Stimulated activated effector memory CD8-positive, alpha-beta T cell treated with anti-CD3 and anti-CD28 coated beads, Interleukin-12 subunit alpha, Interleukin-12 subunit beta, amount 100 ng/mL, for 72 hours (primary cell): Measurements from ENCODE around the gene PDGFD.

Source experiments
- ATAC-seq: fragments of 150-1000 bp; cut with Tn5 transposase; 2 replicates; pipeline ENCODE4 v1.10.0; 2021
- DNase-seq, 2 donors: peaks; one replicate each; pipeline ENCODE4 v3.0.0; 2021 to 2022; ENCODE audit warnings: low spot score in 2 of 2
- H3K27ac Mint-ChIP-seq: one replicate; pipeline ENCODE4 v1.8.0; 2022; ENCODE audit warnings: mild to moderate bottlenecking, mixed read lengths
- H3K36me3 Mint-ChIP-seq: one replicate; pipeline ENCODE4 v1.8.0; 2022; ENCODE audit warnings: mild to moderate bottlenecking, mixed read lengths
- H3K4me1 Mint-ChIP-seq: one replicate; pipeline ENCODE4 v1.8.0; 2022; ENCODE audit warnings: mixed read lengths
- H3K4me3 Mint-ChIP-seq: one replicate; pipeline ENCODE4 v1.8.0; 2022; ENCODE audit warnings: mild to moderate bottlenecking, mixed read lengths
- H3K9me3 Mint-ChIP-seq: one replicate; pipeline ENCODE4 v1.8.0; 2022; ENCODE audit warnings: mixed read lengths

The PDGFD gene

DNA sequence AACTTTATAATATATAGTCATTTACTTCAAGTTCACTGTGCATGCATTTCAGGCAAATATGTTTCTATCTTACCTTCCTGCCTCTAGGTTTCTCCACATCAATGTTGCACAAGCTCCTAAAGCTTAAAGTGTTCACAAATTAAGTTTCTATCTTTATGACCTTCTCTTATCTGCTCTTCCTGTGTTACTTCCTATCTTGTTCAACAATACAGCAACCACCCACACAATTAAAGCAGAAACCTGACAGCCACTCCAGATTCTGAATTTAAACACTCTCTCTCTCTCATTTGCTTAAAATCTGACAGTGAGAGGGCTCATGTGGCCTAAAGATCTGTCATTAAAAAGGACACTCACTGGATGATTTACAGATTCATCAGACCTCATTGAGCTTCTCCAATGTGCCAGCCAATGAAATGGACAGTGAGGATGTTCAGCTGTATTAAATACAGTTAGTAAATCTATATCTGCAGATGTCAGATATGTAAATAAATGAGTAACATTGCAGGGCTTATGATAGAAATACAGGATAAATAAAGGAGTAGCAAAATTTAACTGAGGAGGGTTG is 10.9 kb downstream of the PDGFD start:
- Mint-ChIP-seq H3K4me3 (peak overlapping the region; percentile 1), H3K36me3 (no peaks in the 10 kb centered on the region), H3K4me1 (peaks cover 9% of the 10 kb centered on the region), H3K27ac (no peak overlapping the region), H3K9me3 (no peaks in the 10 kb centered on the region)
- ATAC-seq (peak; percentile 31), DNase-seq (no peak)

GRCh38 chr11:104151404-104152204 is 12.3 kb downstream of the PDGFD start:
- no peak overlapping the region for H3K4me3 Mint-ChIP-seq
- no peak overlapping the region for H3K27ac Mint-ChIP-seq
- no peaks in the 10 kb centered on the region for H3K36me3 Mint-ChIP-seq
- DNase-seq (no peak), ATAC-seq (no peak)
- no peaks in the 10 kb centered on the region for H3K9me3 Mint-ChIP-seq
- peaks cover 9% of the 10 kb centered on the region for H3K4me1 Mint-ChIP-seq

- H3K4me3 Mint-ChIP-seq, result no peak overlapping the region
- ATAC-seq (no peak), DNase-seq (no peak)
- H3K9me3 Mint-ChIP-seq, result no peaks in the 10 kb centered on the region
- H3K27ac Mint-ChIP-seq, result no peak overlapping the region
- H3K4me1 Mint-ChIP-seq, result peaks cover 9% of the 10 kb centered on the region
- H3K36me3 Mint-ChIP-seq, result no peaks in the 10 kb centered on the region
Measured at GRCh38 chr11:104148706-104149105, 15.2 kb downstream of the PDGFD start.

DNA sequence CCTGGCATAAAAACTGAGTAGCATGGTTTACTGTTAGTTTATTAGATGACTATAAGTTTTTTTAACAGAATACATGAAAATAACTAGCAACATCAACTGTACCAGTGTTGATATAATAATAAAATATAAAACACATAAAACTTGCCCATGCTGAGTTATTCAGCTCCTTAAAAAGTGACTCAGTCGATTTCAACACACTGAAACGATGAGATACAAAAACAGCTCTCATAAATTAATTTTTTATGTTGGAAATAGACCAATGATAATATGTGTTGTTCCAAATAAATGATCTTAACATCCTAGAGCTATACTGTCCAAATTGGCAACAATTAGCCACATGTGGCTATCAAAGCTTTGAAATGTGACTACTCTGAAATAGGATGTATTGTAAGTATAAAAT is 15.9 kb downstream of the PDGFD start:
- no peaks in the 10 kb centered on the region for H3K9me3 Mint-ChIP-seq
- DNase-seq, result no peak
- peaks cover 2% of the 10 kb centered on the region for H3K4me1 Mint-ChIP-seq
- ATAC-seq, result no peak
- H3K36me3 Mint-ChIP-seq, result no peaks in the 10 kb centered on the region
- no peak overlapping the region for H3K4me3 Mint-ChIP-seq
- no peak overlapping the region for H3K27ac Mint-ChIP-seq

GRCh38 chr11:104146943-104147342 is 17.0 kb downstream of the PDGFD start:
- no peaks in the 10 kb centered on the region for H3K4me1 Mint-ChIP-seq
- ATAC-seq (no peak), DNase-seq (no peak)
- H3K36me3 Mint-ChIP-seq, result no peaks in the 10 kb centered on the region
- H3K27ac Mint-ChIP-seq, result no peak overlapping the region
- no peaks in the 10 kb centered on the region for H3K9me3 Mint-ChIP-seq
- no peak overlapping the region for H3K4me3 Mint-ChIP-seq

DNA sequence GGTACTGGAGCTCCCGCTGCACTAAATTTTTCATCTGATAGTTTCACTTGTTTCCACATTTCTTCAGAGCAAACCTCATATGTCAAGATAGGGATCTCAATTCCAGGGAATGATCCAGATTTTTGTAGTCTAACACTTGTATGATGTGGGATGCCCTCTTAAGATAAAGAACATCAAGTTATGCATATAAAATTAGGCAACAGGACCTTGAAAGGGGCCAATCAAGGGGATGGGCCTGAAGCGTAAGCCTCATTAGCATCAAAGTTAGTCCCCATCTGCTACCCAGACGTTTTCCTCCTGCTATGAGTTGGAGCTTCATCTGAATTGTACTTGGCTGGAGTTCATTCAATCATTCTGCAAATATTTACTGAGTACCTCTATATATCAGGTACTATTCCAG is 17.5 kb downstream of the PDGFD start:
- DNase-seq (no peak), ATAC-seq (no peak)
- H3K27ac Mint-ChIP-seq, result no peak overlapping the region
- no peaks in the 10 kb centered on the region for H3K9me3 Mint-ChIP-seq
- no peaks in the 10 kb centered on the region for H3K4me1 Mint-ChIP-seq
- no peaks in the 10 kb centered on the region for H3K36me3 Mint-ChIP-seq
- no peak overlapping the region for H3K4me3 Mint-ChIP-seq

DNA sequence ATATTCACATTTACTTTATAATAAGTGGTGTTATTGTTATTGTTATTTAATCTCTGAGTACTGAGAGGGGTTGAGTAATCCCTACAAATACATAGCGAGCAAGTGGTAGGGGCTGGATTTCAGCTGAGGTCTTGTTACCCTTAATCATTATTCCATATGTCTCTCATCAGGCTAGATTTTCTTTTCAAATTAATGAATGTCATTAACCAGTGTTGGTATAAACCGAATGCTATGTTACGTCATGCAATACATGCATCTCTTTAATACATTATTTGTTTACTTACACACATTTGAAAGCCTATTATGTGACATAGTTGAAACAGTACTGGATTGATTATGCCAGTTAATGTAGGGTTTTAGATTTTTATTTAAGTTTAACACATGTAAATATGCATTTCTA is 18.9 kb downstream of the PDGFD start:
- no peak for ATAC-seq
- DNase-seq, result no peak
- no peaks in the 10 kb centered on the region for H3K9me3 Mint-ChIP-seq
- H3K27ac Mint-ChIP-seq, result no peak overlapping the region
- no peak overlapping the region for H3K4me3 Mint-ChIP-seq
- H3K4me1 Mint-ChIP-seq, result no peaks in the 10 kb centered on the region
- no peaks in the 10 kb centered on the region for H3K36me3 Mint-ChIP-seq

GRCh38 chr11:104142698-104143097 is 21.2 kb downstream of the PDGFD start:
- Mint-ChIP-seq H3K4me3 (no peak overlapping the region), H3K9me3 (no peaks in the 10 kb centered on the region), H3K27ac (no peak overlapping the region), H3K4me1 (no peaks in the 10 kb centered on the region), H3K36me3 (no peaks in the 10 kb centered on the region)
- no peak for ATAC-seq
- no peak for DNase-seq

GRCh38 chr11:104136861-104137260 is 27.1 kb downstream of the PDGFD start:
- H3K36me3 Mint-ChIP-seq, result no peaks in the 10 kb centered on the region
- H3K27ac Mint-ChIP-seq, result no peak overlapping the region
- no peak overlapping the region for H3K4me3 Mint-ChIP-seq
- DNase-seq (no peak), ATAC-seq (no peak)
- no peaks in the 10 kb centered on the region for H3K4me1 Mint-ChIP-seq
- no peaks in the 10 kb centered on the region for H3K9me3 Mint-ChIP-seq

DNA sequence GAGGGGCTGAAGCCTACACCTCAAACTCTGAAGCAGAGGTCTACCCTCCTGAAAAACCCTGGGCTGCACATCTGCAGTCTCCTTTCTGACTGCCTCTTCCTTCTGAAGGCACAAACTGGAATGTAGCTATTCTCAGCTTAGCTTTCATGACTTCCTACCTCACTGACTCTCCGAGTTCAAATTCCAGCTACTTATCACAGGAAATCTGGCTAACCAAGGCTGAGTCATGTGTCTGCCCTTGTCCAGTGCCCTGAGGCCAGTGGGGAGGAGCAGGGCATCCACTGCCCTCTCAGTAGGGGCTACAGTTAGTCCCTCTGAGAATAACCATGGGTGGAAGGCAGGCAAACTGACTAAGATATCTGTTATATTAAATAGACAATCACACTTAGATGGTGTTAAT is 29.2 kb downstream of the PDGFD start:
- H3K4me3 Mint-ChIP-seq, result no peak overlapping the region
- no peak overlapping the region for H3K27ac Mint-ChIP-seq
- no peaks in the 10 kb centered on the region for H3K9me3 Mint-ChIP-seq
- no peaks in the 10 kb centered on the region for H3K4me1 Mint-ChIP-seq
- peak; percentile 34 for ATAC-seq
- no peaks in the 10 kb centered on the region for H3K36me3 Mint-ChIP-seq
- DNase-seq, result no peak

DNA sequence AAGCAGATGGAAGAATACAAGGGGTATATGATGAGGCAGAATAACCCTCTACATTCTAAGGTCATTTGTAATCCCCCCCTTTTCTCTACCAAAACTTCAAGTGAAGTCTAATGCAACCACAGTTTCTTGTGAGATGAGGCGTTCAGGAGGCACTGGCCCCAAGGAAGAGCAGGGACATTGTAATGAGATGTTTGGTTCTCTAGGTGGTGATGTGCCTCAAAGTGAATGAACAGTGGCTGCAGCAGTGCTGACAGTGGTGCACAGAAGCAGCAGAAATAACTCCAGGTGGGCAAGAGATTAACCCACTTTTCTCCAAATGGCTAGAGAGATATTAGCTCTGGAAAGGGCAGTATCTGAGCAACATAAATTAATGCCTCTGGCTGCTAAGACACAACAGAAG is 33.8 kb downstream of the PDGFD start:
- Mint-ChIP-seq H3K36me3 (no peaks in the 10 kb centered on the region), H3K27ac (no peak overlapping the region), H3K4me3 (no peak overlapping the region), H3K4me1 (no peaks in the 10 kb centered on the region), H3K9me3 (no peaks in the 10 kb centered on the region)
- ATAC-seq (peak; percentile 27), DNase-seq (no peak)

GRCh38 chr11:104129145-104129544 is 34.8 kb downstream of the PDGFD start:
- ATAC-seq (no peak), DNase-seq (no peak)
- no peaks in the 10 kb centered on the region for H3K4me1 Mint-ChIP-seq
- H3K4me3 Mint-ChIP-seq, result no peak overlapping the region
- no peaks in the 10 kb centered on the region for H3K9me3 Mint-ChIP-seq
- H3K36me3 Mint-ChIP-seq, result no peaks in the 10 kb centered on the region
- H3K27ac Mint-ChIP-seq, result no peak overlapping the region

GRCh38 chr11:104127828-104128227 is 36.1 kb downstream of the PDGFD start:
- Mint-ChIP-seq H3K9me3 (no peaks in the 10 kb centered on the region), H3K4me1 (no peaks in the 10 kb centered on the region), H3K27ac (no peak overlapping the region), H3K4me3 (no peak overlapping the region), H3K36me3 (no peaks in the 10 kb centered on the region)
- no peak for DNase-seq
- no peak for ATAC-seq

DNA sequence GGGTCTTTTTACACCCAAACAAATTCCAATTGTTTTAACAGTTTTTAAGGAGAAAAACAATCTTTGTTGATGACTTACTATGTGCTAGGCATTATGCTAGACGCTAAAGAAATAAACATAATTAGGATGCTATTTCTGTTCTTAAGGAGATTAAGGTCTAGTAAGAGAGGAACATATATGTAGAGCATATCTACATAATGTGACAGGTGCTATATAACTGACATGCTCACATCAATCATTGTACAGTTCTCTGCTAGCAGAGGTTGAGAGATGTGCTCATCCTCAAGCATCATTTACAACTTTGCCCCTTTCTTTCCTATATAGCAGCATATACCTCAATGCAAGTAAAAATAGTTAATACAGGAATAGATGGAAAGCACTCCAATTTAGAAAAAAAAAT is 37.5 kb downstream of the PDGFD start:
- Mint-ChIP-seq H3K36me3 (no peaks in the 10 kb centered on the region), H3K4me3 (no peak overlapping the region), H3K4me1 (no peaks in the 10 kb centered on the region), H3K27ac (no peak overlapping the region), H3K9me3 (no peaks in the 10 kb centered on the region)
- DNase-seq (no peak), ATAC-seq (no peak)

DNA sequence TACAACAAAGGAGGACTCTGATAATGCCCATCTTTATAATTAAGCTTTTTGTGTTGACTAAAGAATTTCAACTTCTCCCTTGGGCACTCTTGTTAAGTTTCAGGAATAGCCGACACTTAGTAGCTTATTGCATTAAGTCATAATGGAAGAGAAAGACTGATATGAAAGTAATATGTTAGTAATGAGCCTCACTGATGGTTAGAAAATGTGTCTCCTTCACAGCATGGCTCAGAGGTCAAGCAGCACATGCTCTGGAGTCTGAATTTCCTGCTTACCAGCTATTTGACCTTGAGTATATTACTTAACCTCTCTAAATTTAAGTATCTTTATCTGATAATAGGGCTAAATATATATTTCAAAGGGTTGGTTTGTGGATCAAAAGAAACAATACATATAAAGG is 39.0 kb downstream of the PDGFD start:
- H3K4me3 Mint-ChIP-seq, result no peak overlapping the region
- ATAC-seq (peak; percentile 24), DNase-seq (no peak)
- H3K9me3 Mint-ChIP-seq, result no peaks in the 10 kb centered on the region
- no peak overlapping the region for H3K27ac Mint-ChIP-seq
- H3K36me3 Mint-ChIP-seq, result no peaks in the 10 kb centered on the region
- H3K4me1 Mint-ChIP-seq, result no peaks in the 10 kb centered on the region

GRCh38 chr11:104122836-104123235 is 41.1 kb downstream of the PDGFD start:
- ATAC-seq (no peak), DNase-seq (no peak)
- no peaks in the 10 kb centered on the region for H3K4me1 Mint-ChIP-seq
- no peaks in the 10 kb centered on the region for H3K36me3 Mint-ChIP-seq
- no peak overlapping the region for H3K27ac Mint-ChIP-seq
- H3K4me3 Mint-ChIP-seq, result no peak overlapping the region
- no peaks in the 10 kb centered on the region for H3K9me3 Mint-ChIP-seq
